GM04503 (cell line): ENCODE measurements around the gene MAB21L3.

ENCODE experiments used
- DNase-seq: peaks from one replicate; pipeline ENCODE4 v3.0.0-alpha.2; 2012; ENCODE audit warnings: low read depth

The MAB21L3 gene

DNA sequence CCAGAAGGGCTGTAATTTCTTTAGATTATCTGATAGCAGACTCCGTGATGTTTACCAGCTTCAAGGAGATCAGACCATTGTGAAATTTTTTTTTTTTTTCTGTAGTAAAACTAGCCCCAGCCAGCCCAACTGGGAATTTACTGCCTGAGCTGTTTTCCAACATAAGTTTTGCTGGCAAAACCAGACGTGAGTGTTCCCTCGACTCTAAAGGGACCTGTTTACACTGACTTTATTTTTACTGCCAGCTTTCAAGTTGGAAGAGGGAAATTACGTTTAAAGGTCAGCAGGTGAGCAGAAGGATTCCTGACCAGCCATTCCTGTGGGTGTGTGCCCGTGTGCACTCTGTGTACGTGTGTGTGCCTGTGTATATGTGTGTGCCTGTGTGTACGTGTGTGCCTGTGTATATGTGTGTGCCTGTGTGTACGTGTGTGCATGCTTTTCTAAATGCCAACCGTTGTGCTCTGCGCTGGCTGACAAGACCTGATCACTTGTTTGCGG, 374 bp downstream of the MAB21L3 start:
- DNase-seq, result no peak

DNA sequence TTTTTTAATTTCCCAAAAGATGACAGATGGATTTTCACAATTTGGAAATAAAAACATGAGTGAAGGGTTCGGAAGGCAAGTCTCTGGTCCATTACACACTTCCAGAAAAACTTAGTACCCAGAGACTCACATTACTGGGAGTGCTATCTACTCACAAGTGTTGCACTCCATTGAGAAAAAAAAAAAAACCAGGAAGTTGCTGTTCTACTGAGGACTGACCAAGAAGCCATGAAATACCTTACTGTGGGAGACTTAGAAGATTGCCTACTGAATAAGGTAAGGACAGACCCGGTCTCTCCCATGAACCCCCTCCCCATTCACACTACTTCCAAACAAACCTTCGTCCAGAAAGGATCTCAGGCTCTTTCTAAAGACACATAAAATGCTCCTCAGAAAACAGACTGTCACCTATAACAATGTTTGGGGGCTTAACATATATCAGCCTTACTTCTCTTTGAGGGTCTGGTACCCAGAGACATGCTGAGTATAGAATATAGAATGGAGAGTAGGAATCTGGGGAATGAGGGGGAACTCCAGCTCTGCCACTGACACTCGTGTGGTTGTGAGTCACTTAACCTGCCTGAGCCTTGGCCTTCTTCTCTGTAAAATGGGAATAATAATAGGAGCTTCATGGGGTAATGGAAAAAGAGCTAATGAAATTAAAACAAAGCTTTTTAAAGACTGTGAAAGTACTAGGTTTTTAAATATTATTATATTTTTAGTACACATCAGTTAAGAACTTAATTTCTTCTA, 1.4 kb downstream of the MAB21L3 start:
- no peak for DNase-seq

DNA sequence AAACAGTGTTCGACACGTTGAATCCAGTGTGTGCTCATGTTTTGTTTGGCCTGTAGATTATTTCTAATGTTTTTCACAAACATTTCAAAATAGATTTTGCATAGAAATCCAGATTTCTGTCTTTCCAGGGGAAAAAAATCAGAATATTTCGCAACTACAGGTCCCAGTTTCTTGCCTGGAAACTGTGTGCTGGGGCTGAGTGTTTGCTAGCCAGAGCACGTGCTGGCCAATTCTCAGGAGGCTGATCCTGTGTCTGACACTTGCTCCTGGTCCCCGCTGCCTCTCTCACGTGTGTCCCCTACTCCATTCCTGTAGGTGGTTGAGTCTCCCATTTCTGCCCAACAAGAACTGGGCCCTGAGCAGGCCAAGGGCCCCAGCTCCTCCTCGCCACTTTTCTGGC, 2.4 kb downstream of the MAB21L3 start:
- no peak for DNase-seq

DNA sequence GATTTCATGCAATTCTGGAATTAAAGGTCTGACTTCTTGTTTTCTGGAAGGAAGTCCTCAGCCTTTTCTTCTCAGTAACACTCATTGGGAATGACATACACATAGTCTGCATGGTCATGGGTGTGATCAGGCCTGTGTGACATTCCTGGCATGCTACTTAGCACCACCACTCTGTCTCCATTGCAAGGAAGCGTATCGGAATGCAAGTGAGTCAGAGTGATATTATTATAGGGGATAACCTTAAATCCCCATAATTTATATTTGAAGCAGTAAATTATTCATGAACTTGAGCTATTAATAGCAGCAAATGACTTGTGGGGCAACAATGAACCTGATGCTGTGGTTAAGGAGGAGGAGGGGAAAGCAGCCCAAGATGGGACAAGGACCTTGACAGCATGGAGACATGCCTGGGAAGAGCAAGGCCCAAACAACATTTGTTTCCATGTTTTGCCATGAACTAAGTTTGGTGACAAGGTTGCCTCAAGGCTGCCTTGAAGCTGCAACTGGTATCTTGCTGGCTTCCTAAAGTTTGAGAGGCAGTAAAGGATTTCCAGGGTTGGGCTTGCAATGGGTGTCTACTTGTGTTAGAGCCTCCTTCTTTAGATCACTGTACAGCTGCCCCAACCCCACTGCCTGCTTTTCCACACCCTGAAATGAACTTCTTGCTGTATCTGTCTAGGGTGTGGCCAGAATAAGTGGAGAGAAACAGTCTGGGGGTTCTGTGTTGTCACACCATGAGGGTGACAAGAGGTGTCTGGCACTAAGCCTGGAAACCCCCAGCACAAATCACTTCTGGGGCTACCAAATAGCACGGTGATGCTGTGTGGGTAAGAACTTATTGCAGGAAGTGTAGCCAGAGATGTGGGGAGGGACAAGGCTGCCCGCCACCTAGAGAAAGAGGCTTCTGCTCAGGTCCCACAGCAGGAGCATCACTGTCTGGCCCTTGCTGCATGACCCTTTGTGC, 4.6 kb downstream of the MAB21L3 start:
- peak; percentile 72 for DNase-seq

DNA sequence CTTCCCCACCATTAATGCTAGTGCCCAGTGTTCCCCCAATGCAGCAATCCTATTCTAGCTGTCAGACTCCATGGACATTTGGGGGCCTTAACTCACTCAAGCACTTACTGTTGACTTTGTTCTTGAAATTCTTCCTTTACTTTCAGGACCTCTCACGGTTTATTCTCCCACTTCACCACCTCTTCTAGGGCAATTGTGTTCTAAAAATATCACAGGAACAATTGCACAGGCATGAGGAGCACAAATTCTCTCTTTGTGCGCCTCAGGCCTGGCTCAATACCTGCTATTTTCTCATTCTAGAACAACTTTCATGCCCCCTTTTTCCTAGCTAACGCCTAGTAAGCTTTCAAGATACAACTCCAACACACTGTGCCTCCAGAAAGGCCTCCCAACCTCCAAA, 7.3 kb downstream of the MAB21L3 start:
- no peak for DNase-seq

DNA sequence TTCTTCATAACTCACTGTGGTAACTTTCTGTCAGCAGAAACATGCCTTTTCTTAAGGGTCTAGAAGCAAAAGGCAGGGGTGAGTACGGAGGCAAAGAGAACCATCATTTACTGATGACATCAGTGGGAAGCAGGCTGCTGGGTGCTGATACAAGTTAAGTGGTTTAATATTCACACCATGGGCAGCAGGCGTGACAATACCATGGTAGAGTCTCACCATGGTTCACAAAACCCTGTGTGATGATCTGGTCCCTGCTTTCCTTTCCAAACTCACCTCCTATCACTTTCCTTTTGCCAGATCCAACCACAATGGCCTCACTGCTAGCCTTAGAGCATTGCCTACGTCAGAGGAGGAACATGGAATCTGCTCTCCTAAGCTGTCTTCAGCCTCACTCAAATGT, 8.7 kb downstream of the MAB21L3 start:
- no peak for DNase-seq

DNA sequence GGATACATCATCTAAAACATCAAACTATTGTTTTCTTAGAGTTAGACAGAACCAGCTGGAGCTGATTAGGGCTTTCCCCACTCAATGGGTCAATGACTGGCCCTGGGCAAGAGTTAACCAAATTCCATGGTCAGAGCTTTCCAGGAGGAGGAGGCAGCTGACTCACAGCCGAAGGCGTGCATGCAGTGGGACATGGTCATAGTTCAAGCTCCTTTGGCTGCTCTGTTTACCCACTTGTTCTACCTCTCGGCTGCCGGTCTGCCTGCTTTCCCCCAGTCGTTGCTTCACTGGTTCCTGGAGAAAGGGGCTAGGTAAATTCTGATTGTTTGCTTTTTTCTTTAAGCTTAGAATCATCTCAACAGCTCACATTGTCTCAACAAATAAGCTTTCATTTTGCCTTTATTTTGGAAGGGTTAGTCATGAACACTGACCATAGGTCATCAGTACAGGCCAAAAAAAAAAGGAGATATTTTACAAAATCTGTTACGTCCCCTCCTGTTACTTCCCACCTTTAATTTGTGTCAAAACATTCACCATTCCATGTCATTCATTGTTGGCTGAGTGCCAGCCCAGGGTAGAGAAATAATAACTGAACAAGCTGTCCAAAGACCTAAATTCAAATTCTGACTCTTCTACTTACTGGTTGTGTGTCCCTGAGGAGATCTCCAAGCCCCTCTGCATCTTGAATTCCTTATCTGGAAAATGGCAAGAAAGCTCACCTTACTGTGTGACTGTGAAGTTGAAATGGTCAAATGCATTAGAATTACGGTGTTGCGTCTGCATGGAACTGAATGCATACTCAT, 12.0 kb downstream of the MAB21L3 start:
- DNase-seq, result peak; percentile 87

DNA sequence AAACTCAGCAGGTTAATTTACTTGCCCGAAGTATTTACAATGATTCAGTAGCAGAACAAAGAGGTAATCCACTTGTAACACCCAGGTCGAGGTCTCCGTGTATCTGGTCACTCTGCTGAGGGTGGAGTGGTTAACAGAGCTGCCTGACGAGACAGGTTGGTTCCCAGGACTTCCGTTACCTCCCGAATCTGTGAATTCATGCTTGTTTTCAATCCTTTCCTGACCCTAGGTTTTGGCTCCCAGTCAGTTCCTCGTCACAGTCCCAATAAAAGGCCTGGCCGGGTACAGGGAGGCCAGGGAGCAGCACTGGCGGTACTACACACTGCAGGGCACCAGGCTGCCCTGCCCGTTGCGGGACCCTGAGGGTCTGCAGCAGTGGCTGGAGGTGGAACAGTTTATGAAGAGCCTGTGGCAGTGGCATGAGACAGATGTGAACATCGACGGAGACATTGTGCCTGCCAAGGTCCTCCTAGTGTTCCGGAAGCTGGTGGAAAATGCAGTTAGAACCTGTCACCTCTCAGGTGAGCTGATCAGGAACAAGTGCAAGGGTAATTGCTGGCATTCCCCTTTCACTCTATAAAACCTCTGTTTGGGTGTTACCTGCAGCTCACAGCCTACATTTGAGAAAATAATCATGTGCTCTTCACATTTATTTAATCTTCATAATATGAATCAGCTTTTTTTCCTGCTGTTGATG, 12.8 kb downstream of the MAB21L3 start:
- no peak for DNase-seq

DNA sequence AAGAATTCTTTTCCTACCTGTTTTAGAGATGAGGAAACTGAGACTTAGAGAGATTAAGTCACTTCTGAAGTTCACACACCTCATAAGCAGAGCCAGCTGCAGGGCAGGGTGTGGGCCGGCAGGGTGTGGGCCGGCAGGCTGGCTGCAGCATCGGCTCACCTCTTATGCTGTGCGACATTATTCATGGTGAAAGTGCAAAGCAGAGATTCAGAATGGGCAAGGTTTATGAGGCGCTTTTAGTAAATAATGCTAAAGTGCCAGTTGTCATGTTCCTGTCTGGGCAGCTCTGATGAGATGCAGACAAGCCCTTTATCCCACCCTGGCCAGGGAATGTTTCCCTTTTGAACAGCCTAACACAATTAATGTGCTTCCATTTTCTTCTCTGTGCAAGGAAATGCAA, 14.6 kb downstream of the MAB21L3 start:
- DNase-seq, result no peak

DNA sequence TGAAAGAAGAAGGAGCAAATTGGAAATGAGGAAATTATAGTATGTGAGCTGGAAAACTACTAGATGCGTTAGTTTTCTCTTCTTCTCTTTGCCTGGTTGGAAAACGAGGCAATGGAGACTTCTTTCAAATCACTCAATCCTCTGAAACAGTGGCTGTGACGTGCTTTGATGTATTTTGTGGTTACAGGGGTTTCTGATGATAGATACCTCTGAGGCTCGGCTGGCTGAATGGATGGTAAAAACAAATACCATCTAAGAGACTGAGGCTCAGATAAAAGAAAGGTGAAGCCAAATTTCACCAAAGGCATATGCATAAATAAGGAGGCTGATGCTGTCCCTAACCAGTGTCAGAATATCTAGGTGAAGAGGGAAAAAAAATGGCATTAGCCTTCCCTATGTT, 15.1 kb downstream of the MAB21L3 start:
- no peak for DNase-seq

DNA sequence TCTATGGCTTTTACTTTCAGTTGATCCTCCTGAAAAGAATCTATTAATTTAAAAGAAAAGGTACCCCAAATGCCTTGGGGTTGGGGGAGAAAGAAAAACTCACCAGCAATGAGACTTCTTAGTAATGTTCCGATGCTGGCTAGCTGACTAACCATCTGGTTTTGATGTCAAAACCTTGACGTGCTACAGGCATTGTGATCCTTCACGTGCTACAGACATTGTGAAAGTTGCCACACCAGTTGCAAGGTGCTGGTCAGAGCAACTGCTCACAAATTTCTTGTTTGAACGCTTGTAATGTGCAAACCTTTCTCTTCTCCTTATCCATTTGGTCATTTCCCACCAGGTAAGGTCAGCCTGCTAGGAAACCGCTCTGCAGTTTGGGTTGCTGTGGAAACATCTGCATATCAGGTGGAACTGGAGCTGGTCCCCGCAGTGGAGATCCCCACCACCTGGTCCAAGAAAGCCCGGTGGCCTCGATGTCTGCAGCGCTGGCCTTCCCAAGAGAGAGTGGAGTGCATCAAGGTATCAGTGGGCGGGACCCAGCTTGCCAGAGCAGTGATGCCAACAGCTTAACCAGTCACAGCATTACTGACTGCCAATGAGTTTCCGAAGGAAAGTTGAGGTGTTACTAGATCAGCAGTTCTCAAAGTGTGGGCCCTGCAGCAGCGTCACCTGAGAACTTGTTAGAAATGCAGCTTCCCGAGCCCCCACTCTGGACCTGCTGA, 16.1 kb downstream of the MAB21L3 start:
- no peak for DNase-seq

DNA sequence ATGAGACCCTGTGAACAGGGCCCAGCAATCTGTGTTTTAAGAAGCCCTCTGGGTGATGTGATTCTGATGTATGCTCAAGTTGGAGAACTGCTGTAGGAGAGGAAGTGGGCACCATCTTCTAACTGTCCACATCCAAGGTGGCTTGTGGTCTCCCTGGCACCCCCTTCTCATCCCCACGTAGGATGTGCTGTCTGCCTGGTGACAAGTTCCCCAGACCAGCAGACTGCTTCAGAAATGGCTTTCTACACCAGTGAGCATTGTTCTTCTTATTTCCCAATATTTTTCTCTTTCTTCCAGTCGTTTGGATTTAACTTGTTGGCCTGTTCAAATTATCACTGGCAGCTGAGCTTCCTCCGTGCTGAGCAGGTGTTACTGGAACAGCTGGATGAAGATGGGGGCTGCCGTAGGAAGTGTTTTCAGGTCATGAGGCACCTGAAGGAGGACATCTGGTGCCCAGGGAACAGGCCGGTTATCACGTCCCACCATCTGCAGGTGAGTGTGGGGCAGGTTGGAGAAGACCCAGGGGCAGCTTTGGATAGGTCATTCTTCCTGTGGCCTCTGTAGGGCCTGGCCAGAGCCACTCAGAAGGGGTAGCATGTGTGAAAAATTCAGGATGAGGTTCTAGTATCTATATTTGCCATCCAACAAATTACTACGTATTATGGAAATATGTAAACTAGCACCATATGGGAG, 16.8 kb downstream of the MAB21L3 start:
- no peak for DNase-seq

DNA sequence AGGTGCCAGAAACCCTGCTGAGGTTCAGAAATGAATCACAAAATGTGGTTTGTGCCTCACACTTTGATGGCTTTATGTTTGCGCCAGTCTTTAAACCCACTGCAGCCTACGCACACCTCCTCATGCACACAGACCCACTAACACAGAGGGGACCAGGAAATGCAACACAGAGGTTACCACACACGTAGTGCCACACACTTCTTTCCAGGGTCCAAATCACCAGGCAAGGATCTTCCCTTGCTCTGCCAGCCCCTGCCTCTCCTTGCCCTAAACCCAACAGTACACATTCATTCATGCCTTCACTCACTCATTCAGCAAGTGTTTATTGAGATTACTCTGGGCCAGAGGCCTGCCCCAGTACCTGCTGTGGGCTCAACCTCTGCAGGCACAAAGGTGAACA, 17.5 kb downstream of the MAB21L3 start:
- no peak for DNase-seq

DNA sequence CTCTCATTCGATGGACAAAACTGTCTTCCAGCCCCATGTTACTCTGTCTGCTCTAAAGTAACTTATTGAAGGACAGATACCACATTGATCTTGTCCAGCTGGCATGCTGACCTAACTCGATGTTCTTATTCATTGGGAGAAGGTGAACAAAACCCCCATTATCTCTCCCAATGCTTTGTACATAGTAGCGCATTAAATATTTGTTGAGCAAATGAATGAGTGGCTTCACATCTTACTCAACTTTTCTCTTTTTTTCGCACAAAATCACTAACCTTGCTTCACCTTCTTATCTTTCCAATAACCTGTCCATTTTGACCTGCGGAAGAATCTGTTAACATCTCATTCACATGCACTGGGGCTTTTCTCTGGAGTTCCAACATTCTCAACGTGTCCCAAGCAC, 18.3 kb downstream of the MAB21L3 start:
- DNase-seq, result no peak

DNA sequence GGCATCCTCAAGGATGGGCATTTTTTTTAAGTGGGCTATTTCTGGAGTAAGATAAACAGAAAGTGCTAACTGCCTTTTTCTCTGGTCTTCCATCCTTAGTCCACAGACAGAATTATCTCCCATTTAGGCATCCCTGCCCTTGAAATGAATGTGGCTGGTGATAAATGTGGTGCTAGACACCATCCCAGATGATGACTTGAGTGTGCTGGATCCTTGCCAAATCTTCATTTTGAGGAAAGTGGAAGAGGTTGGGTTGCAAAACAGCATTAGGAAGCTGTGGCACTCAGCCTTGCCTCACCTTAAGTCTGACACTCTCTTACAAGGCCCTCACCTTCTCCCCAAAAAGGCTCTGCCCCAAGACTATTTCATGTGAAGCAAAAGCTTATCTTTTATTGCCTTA, 19.2 kb downstream of the MAB21L3 start:
- DNase-seq, result no peak

DNA sequence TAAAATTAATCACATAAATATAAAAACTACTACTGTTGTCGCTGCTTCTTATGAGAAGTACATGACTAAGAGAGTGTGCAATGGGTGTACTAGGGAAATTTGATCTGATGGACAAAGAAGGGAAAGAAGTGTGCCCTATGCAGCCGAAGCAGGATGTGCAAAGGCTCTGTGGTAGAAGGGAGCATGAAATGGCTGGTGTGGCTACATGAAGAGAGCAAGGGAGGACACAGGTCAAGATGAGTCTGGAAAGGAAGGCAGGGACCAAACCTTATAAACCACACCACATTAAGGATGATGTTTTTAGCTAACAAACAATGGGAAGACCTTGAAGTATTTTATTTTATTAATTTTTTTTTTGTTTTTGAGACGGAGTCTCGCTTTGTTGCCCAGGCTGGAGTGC, 20.0 kb downstream of the MAB21L3 start:
- DNase-seq, result no peak

DNA sequence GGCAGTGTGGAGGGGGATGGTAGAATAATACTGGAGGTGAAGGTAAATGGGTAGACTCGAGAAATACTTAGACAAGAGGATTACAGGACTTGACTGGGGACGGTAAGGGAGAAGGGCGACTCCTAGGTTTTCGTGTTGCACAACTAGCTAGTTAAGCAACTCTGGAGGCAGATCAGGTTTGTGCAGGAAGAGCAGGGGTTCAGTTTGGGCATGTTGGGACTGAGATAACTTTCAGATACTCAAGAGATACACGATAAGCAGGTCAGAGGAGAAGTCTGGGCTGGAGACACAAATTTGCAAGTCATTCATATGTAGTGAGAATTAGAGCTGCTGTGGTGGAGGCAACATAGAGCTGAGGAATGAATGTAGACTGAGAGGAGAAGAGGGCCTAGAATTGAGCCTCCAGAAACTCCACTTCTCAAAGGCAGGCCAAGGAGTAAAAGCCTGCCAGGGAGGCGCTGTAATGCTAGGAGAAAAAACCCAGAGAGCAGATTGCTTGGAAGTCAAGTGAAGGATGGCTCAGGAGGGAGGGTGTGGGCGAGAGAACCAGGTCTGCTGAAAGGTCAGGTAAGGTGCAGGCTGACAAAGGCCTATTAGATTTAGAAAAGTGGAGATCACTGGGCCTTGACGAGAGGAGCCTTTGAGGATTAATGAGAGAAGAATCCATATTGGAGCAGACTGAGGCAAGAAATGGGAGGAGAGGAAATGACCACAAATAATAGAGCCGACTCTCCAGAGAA, 20.8 kb downstream of the MAB21L3 start:
- no peak for DNase-seq

DNA sequence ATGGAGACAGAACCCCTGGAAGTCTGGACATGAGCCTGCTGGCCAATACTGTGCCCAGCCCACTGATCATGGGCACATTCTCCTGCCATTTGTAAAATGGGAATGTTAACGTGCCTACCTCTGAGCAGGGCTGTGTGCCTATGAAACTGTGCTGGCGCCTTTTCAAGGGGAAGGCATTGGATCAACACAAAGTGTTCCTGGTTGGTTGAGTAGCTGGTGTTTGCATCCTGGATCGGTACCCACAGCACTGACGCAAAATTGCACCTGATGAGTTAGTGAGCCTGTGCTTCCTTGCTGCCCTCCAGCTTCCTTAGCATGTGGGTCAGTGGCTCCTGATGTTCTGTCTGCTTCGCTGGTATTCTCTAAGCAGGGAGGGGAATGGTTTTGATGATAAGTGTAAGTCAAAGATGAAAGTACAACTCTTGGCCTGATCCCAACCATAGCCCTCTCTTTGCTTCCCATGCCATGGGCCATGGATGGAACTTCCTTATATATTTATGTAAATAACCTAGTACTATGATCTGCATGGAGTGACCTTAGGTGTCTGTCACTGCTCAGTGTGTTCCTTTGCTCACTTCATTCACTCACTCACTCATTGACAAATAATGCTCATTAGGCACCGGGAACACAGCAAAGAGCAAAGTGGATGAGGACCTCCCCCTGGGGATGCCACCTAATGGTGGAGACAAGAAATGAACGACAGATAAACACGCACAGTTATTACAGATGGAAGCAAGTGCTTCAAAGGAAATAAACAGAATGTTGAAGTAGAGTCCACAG, 22.7 kb downstream of the MAB21L3 start:
- DNase-seq, result no peak

DNA sequence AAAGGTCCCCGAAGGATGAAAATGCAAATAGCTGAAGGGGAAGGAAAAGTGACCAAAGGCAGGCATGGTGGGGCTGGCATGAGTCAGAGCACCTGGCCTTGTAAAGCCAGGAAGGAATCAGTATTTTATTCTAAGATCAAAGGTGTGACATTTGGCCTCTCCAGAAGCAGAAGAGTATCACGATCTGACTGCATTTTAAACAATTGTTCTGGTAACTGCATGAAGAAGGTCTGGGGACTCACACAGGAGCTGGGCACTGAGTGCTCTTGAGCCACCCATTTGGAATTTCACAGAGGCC, 23.2 kb downstream of the MAB21L3 start:
- DNase-seq, result no peak
